Measurements from ENCODE around the gene EIF2S3.
A peak's percentile ranks its signal among the peaks of the same experiment; 100 is the strongest.

Gene EIF2S3

DNA sequence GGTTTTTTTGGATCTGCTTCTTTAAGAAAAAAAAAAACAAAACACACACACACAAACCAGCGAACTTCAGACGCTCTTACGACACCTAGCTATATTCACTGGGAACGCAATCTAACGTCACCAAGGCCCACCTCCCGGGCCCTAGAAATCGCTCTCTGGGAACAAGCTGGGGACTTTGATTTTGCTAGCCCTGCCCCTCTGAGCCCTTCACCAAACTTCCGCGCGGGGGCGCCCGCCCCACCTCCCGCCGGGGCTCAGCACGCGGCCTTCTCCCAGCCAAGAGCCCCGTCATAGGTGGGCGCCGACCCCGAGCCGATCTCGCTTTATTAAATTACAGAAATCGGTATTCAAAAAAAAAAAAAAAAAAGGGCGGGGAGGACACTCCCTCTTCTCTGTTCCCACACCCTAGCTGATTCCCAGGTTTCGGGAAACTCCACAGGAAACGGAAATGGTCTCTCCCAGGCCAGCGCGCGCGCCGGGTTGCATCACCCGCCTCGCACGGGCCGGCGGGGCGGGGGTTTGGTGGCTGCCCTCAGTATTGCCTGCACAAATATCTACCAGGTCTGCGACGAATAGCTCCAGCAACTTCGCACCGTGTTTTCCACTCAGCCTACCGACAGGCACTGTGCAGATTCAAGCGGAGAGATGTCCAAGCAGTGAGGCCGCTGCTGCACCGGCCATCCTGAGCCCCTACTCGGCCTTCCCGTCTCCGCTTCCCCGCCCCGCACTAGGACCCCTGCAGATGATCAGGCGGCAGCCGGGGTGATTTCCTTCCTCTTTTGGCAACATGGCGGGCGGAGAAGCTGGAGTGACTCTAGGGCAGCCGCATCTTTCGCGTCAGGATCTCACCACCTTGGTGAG lies at the start of gene EIF2S3:
Gene EIF2S3 (plus strand): TSS at position 775 of the 861 bp plus-strand sequence. CDS start 13 bp downstream, at position 788.
- ATAC-seq (peak; percentile 87), DNase-seq (peak; percentile 81)
- no peak within 1 kb of the TSS for H3K4me3 Mint-ChIP-seq
- H3K27ac Mint-ChIP-seq: no peak within 1 kb of the TSS
- H3K27me3 Mint-ChIP-seq: no peaks in the 10 kb centered on the region
- H3K4me1 Mint-ChIP-seq: peaks cover 13% of the 10 kb centered on the region
- H3K9me3 Mint-ChIP-seq: no peaks in the 10 kb centered on the region
- peaks cover 18% of the 10 kb centered on the region for H3K36me3 Mint-ChIP-seq (ENCODE audit: low read depth)

DNA sequence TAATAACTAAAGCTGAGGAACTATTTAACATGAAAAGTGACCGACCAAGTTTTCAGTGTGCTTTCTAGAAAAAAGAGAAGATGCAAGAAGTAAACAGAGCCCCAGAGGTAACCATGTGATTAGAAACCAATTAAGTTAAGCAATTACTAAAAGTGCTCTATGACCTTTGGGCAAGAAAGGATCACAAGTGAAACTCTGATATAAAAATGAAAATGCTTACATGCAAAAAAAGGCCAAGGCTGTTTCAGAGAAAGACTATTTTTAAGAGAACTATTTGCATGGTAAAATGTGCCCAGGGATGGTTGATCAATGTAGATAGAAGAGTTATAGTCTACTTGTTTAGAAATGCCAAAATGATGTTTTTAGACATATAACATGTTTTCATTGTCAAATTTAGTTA lies 49.7 kb upstream of the EIF2S3 start:
- DNase-seq (no peak), ATAC-seq (no peak)
- peak overlapping the region; percentile 47 for H3K27ac Mint-ChIP-seq
- H3K9me3 Mint-ChIP-seq: no peaks in the 10 kb centered on the region
- no peaks in the 10 kb centered on the region for H3K27me3 Mint-ChIP-seq
- H3K4me1 Mint-ChIP-seq: peaks cover 23% of the 10 kb centered on the region
- H3K4me3 Mint-ChIP-seq: no peak overlapping the region
- peaks cover 19% of the 10 kb centered on the region for H3K36me3 Mint-ChIP-seq (ENCODE audit: low read depth)

DNA sequence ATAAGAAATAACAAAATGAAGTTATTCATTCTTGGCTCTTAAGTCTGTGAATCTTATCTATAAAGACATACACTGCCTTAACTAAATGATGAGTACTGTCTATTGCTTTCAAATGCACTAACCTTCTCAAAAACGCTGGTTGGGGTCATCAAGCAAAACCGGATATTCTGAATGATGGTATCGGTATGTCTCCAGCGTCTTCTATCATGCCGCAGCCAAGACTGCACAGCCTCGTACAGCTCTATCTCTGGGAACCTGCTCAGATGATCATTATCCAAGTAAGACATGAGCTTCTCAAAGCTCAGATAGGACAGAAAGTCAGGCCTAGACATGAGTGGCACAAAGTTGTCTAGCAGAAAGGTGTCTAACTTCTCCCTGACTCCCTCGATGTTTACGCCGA lies 48.9 kb upstream of the EIF2S3 start:
- Mint-ChIP-seq H3K4me1 (peaks cover 32% of the 10 kb centered on the region), H3K36me3 (ENCODE audit: low read depth) (peaks cover 24% of the 10 kb centered on the region), H3K4me3 (no peak overlapping the region), H3K9me3 (no peaks in the 10 kb centered on the region), H3K27me3 (no peaks in the 10 kb centered on the region), H3K27ac (no peak overlapping the region)
- no peak for DNase-seq
- ATAC-seq: no peak

DNA sequence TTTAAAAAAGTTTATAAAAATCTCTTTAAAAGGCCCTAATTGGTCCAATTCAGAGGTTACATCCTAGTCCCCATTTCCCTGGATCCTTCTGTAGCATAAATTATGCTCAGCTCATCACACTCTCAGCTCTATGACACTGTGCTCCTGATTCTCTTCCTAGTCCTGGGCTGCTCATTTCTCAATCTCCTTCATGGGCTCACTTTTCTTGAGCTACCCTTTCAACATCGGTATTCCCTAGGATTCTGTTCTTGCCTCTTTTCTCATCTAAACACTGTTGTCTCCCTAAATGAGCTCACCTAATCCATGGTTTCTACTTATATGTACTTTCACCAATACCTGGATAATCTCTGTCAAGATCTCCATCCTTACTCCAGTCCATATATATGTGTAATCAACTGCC lies 42.5 kb upstream of the EIF2S3 start:
- H3K4me3 Mint-ChIP-seq: no peak overlapping the region
- H3K27me3 Mint-ChIP-seq: no peaks in the 10 kb centered on the region
- H3K36me3 Mint-ChIP-seq (ENCODE audit: low read depth): peaks cover 17% of the 10 kb centered on the region
- no peaks in the 10 kb centered on the region for H3K9me3 Mint-ChIP-seq
- no peak for DNase-seq
- H3K4me1 Mint-ChIP-seq: peaks cover 48% of the 10 kb centered on the region
- peak overlapping the region; percentile 11 for H3K27ac Mint-ChIP-seq
- ATAC-seq: no peak

DNA sequence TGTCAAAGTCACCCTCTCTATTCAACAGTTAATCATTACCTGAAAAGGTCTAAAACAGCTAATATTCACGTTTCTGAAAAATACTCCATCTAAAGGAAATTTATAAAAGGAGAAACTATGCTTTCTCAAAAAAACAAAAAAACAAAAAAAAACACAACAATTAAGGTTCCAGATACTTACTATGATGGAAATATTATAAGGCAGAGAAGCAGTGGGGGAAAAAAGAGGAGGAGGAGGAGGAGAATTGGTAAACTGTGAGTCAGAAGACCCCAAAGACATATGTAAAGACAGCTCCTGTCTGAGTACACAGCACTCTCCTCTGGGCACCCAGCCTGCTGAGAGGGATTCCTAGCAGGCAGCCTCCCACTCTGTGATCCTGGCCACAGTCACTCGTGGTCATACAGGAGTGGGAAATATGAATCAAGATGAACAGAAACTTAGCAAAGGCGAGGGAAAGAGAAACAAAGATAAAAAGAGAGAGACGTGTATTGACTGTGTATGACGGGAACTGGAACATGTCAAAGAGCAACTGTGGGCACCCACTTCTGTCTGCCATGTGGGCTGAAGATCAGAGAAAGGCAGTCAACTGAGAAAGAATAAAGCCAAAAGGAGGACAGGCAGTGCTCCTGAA lies 40.3 kb upstream of the EIF2S3 start:
- H3K9me3 Mint-ChIP-seq: no peaks in the 10 kb centered on the region
- ATAC-seq (peak; percentile 99), DNase-seq (peak; percentile 41)
- H3K27me3 Mint-ChIP-seq: no peaks in the 10 kb centered on the region
- peak overlapping the region; percentile 78 for H3K27ac Mint-ChIP-seq
- H3K36me3 Mint-ChIP-seq (ENCODE audit: low read depth): peaks cover 15% of the 10 kb centered on the region
- H3K4me3 Mint-ChIP-seq: peak overlapping the region; percentile 46
- H3K4me1 Mint-ChIP-seq: peaks cover 44% of the 10 kb centered on the region

DNA sequence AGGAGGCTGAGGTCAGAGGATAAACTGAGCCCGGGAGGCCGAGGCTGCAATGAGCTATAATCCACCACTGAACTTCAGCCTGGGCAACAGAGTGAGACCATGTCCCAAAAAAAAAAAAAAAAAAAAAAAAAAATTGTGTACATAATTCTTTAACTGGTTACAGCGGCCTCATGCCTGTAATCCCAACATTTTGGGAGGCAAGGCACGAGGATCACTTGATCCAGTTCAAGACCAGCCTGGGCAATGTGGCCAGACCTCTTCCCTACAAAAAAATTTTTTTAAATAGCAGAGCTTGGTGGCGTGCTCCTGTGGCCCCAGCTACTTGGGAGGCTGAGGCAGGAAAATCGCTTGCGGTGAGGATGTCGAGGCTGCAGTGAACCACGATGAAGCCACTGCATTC lies 37.1 kb upstream of the EIF2S3 start:
- H3K27ac Mint-ChIP-seq: no peak overlapping the region

DNA sequence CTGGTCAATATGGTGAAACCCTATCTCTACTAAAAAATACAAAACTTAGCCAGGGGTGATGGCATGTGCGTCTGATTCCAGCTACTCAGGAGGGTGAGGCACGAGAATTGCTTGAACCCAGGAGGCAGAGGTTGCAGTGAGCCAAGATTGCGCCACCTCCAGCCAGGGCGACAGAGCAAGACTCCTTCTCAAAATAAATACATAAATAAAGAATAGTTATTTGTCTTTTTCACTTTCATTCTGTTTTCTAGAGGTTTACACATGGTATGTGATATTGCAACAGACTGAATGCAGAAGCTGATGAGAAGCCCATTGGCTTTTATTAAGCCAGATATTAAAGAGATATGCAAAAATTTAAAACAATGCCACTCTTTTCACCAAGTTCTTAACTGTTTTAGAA lies 35.9 kb upstream of the EIF2S3 start:
- ATAC-seq: no peak

More for the DNA sequence above, 37.1 kb upstream of the EIF2S3 start:
- DNase-seq (no peak), ATAC-seq (no peak)
- Mint-ChIP-seq H3K9me3 (no peaks in the 10 kb centered on the region), H3K36me3 (ENCODE audit: low read depth) (peaks cover 11% of the 10 kb centered on the region), H3K4me1 (peaks cover 54% of the 10 kb centered on the region), H3K27me3 (no peaks in the 10 kb centered on the region), H3K4me3 (no peak overlapping the region)

DNA sequence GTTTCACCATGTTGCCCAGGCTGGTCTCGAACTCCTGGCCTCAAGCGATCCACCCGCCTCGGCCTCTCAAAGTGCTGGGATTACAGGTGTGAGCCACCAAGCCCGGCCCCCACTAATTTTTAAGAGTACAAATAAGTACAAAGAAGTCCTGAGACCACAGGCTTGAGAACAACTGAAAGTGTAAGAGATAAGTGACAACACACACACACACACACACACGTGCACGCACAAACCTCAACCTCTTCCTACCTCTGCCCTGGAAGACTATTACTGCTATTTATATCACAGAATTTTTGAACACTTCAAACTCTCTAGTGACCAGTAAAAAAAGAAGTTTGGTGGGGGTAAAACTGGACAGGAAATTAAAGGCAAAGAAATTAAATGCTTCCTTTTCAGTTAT lies 35.3 kb upstream of the EIF2S3 start:
- peaks cover 17% of the 10 kb centered on the region for H3K36me3 Mint-ChIP-seq (ENCODE audit: low read depth)
- H3K27me3 Mint-ChIP-seq: no peaks in the 10 kb centered on the region
- ATAC-seq (no peak), DNase-seq (no peak)
- peaks cover 52% of the 10 kb centered on the region for H3K4me1 Mint-ChIP-seq
- H3K9me3 Mint-ChIP-seq: no peaks in the 10 kb centered on the region
- peak overlapping the region; percentile 50 for H3K4me3 Mint-ChIP-seq
- H3K27ac Mint-ChIP-seq: no peak overlapping the region

More for the DNA sequence above, 35.9 kb upstream of the EIF2S3 start:
- Mint-ChIP-seq H3K4me3 (no peak overlapping the region), H3K27ac (no peak overlapping the region), H3K4me1 (peaks cover 59% of the 10 kb centered on the region), H3K27me3 (no peaks in the 10 kb centered on the region), H3K36me3 (ENCODE audit: low read depth) (peaks cover 17% of the 10 kb centered on the region), H3K9me3 (no peaks in the 10 kb centered on the region)
- no peak for DNase-seq

DNA sequence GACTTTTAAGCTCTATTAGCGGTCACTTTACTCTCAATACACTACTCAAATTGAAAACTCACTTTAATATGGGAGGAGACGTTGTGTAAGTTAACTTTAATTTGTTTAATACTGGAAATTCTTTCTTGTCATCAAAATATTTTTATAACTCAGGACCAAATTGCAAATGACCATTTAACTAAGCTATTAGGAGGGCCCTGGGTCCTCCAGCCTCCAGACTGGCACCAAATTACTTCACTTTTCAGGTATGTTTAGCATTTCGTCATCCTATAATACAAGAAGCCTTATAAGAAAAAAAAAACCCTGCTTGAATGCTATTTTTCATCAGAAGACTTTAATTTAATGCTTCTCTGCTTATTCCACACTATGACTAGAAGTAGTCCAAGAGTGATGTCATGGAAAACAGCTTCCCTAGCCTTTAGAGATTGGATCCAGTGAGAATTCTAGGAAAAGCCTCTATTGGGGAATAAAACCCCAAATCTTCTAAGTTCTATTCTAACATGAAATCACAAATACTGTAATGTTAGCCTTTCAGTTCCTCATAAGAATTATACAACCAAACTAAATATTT lies 34.4 kb upstream of the EIF2S3 start:
- Mint-ChIP-seq H3K4me3 (peak overlapping the region; percentile 50), H3K4me1 (peaks cover 44% of the 10 kb centered on the region), H3K27me3 (no peaks in the 10 kb centered on the region), H3K27ac (peak overlapping the region; percentile 46), H3K9me3 (no peaks in the 10 kb centered on the region), H3K36me3 (ENCODE audit: low read depth) (peaks cover 17% of the 10 kb centered on the region)
- no peak for DNase-seq
- no peak for ATAC-seq

DNA sequence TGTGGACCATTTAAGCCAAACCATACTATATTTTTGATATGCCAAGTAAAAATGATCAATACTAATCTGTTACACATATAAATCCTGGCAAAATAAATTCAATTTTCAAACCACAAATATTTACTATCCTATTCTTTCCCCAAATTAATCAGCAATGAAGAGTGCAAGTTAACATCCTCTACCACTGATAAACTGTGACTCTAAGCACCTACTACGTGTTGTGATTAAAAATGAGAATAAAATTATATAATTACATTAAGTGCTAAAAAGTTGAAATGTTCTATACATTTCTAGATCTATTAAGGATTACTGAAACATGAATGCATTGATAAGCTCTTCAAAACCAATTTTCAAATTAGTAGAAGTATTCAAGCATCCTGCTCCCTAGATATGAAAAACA lies 31.2 kb upstream of the EIF2S3 start:
- no peaks in the 10 kb centered on the region for H3K9me3 Mint-ChIP-seq

DNA sequence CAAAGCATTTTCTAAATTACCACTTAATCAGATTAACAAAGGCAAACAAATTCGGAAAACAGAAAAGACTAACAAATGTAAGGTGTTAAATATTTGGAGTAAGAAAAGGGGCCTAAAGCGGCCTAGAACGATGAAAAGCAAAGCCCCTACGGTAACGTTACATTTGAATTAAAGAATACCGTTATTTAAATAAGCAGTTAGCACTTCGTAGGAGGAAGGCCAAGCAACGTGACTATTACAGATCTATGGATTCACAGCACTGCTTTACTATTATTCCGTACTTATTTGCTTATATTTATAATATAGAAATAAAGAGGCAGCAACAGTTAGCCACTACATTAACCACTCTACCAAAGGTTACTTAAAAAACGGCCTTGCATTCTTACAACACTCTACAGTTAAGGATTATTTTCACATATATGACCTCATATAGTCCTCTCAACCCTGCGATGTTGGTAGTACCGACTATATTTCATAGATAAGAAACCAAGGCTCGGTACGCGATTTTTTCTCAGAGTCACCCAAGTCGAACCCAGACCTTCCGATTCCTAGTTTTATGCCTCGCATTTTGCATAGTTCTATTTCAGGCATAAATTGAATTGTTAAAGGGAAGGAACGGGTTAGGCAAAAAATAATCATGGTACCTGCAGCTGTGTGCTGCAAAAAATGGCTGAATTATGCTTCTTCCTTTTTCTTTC lies 30.6 kb upstream of the EIF2S3 start:
- Mint-ChIP-seq H3K27me3 (no peaks in the 10 kb centered on the region), H3K27ac (peak overlapping the region; percentile 76), H3K9me3 (no peaks in the 10 kb centered on the region), H3K4me3 (peak overlapping the region; percentile 87), H3K4me1 (peaks cover 36% of the 10 kb centered on the region), H3K36me3 (ENCODE audit: low read depth) (peaks cover 14% of the 10 kb centered on the region)
- DNase-seq: no peak
- no peak for ATAC-seq

More for the DNA sequence above, 31.2 kb upstream of the EIF2S3 start:
- peak overlapping the region; percentile 64 for H3K27ac Mint-ChIP-seq
- H3K4me1 Mint-ChIP-seq: peaks cover 36% of the 10 kb centered on the region
- ATAC-seq (no peak), DNase-seq (no peak)
- H3K36me3 Mint-ChIP-seq (ENCODE audit: low read depth): peaks cover 14% of the 10 kb centered on the region
- H3K4me3 Mint-ChIP-seq: peak overlapping the region; percentile 87
- no peaks in the 10 kb centered on the region for H3K27me3 Mint-ChIP-seq

DNA sequence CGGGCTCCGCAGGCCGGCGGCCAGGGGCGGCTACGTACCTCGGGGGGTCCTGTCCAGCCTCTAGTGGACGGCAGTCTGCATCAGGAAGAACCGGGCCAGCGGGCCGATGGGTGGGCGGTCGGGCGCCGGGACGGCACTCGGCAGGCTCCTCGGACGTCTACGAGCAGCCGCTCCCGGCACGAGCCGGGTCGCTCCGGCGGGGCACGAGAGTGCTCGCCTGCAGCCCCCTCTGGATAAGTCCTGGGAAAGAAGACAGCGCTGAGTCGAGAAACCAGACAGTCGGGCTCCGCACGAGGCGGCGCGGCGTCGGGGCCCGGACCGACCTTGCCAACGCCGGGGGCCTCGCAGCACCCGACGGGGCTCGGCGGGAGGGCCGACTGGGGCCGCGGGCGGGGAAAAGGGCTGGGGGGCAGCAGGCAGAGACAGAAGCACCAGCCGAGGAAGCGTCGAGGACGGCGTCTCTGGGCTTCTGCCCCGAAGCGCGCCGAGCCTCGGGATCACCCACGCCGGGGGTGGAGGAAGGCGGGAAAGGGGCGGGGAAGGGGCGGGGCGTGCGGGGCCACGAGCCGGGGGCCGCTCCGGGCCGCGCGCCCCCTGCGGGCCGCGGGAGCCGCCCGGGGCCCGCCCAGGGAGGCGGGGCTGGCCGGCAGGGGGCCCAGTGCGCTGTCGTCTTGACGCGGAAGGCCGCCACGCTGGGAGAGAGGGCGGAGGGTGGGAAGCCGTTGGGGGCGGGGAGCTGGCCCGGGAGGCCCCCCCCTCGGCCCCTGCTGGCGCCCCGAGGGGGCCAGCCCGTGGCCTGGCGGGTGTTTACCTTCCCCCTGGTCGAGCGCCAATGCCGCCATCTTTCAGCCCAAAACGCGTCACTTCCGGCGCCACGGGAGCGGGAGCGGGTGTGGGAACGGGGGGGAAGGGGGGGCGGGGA lies 29.7 kb upstream of the EIF2S3 start:
- Mint-ChIP-seq H3K36me3 (ENCODE audit: low read depth) (peaks cover 14% of the 10 kb centered on the region), H3K4me1 (peaks cover 28% of the 10 kb centered on the region), H3K27ac (no peak overlapping the region), H3K27me3 (no peaks in the 10 kb centered on the region), H3K9me3 (no peaks in the 10 kb centered on the region), H3K4me3 (peak overlapping the region; percentile 87)
- DNase-seq (peak; percentile 84), ATAC-seq (peak; percentile 95)

DNA sequence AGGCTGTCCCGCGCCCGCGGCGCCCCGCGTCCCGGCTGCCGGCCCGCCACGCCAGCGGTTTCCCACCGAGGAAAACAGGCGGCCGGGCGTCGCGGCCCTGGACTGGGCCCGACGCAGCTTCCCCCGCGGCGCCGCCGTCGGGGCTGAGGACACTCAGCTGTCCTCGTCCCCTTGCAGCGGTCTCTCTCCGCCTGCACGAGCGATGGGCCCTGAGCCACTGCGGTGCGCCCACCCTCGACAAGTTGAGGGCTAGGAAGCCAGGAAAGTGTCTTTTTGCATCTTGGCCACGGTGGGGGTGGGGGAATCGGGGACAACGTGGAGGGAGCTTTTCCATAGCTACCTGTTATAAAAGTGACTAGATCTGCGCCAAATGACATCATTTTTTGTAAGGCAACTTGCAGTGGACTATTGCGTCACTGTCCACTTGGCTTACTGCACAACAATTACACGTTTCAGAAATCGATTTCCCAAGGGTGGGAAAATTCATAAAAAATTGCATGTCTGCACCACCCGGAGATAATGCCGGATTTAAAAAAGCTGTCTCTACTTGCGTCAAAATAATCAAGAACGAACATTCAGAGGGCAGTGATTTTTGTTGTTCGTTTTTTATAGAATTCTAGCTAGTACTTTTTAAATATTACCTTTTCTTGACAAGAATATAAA lies 28.9 kb upstream of the EIF2S3 start:
- ATAC-seq: peak; percentile 11
- no peaks in the 10 kb centered on the region for H3K9me3 Mint-ChIP-seq
- peak overlapping the region; percentile 82 for H3K4me3 Mint-ChIP-seq
- peaks cover 14% of the 10 kb centered on the region for H3K36me3 Mint-ChIP-seq (ENCODE audit: low read depth)
- no peak for DNase-seq
- no peaks in the 10 kb centered on the region for H3K27me3 Mint-ChIP-seq
- H3K4me1 Mint-ChIP-seq: peaks cover 20% of the 10 kb centered on the region
- H3K27ac Mint-ChIP-seq: peak overlapping the region; percentile 84

Data from activated naive CD8-positive, alpha-beta T cell treated with anti-CD3 and anti-CD28 coated beads, Interleukin-2, amount 50 U/mL, for 24 hours (primary cell).